SH-SY5Y (cell line): ENCODE results near the gene ZNF592.

Source experiments
- GATA2 ChIP-seq: IDR thresholded peaks from 2 replicates; pipeline ENCODE4 v1.6.1; 2011; ENCODE audit warnings: mild to moderate bottlenecking, low read depth, low read length
- GATA3 ChIP-seq: IDR thresholded peaks from 2 replicates; pipeline ENCODE4 v1.6.1; 2011; ENCODE audit warnings: low read depth, mild to moderate bottlenecking, low read length, moderate library complexity

DNA sequence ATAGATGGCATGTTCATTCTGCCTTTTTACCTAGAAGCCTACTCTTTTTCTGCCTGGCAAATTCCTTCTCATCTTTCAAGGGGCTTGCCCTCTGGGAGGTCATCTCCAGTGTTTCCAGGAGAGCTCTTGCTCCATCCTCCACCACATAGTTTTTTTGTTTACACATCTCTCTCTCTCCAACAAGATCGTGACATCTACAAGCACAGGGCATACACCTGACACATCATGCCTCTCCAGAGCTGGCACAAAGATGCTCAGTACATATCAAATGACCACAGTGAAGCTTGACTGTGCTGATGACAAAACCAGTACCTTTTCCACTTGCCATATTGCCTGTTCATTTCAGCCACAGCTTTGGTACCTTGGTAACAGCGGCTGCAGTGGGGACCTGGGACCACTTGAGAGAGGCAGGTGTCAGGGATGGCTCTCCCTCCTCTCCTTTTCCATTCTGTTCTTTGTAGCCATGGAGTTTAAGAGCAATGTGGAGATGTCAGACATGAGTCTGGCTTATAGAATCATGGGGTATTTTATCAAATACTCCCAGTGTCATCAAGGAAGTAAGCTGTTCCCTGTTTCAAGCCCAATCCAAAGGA, 84.2 kb downstream of the ZNF592 start:
- TF ChIP-seq GATA2 (no peak), GATA3 (no peak)
